K562 (cell line): ENCODE results near the gene BCKDHB.

Experiments
- BHLHE40 ChIP-seq: IDR thresholded peaks from 2 replicates; pipeline ENCODE4 v1.6.1; 2011; ENCODE audit warnings: low read length, improper control_type of control experiment
- RAD21 ChIP-seq, 2 experiments: fragments of 250-450 bp in 1 of 2; fragments of 450-650 bp in 1 of 2; sonication (Bioruptor Pico) in 1 of 2; formaldehyde crosslinking in 1 of 2; IDR thresholded peaks in 1 of 2; conservative IDR thresholded peaks in 1 of 2; 2 replicates each; pipeline versions ENCODE4 v1.4.0 to v1.8.0; 2020 to 2022; ENCODE audit warnings: mild to moderate bottlenecking in 2 of 2, moderate library complexity in 1 of 2
- TBP ChIP-seq: optimal IDR thresholded peaks from 2 replicates; pipeline ENCODE3; 2011; ENCODE audit warnings: low read depth, low read length, improper control_type of control experiment
- TF ChIP-seq, protein P1 (sequence below): fragments of 200-600 bp; sonication (generic); IDR thresholded peaks from one replicate; pipeline ENCODE4 v1.6.1; 2012; ENCODE audit warnings: mild to moderate bottlenecking, low read depth, low read length, inconsistent platforms
- TF ChIP-seq, protein P2 (sequence below): sonication (generic); formaldehyde crosslinking; IDR thresholded peaks from 2 replicates; pipeline ENCODE4 v1.5.0; 2020; ENCODE audit warnings: missing genetic modification reagents

DNA sequence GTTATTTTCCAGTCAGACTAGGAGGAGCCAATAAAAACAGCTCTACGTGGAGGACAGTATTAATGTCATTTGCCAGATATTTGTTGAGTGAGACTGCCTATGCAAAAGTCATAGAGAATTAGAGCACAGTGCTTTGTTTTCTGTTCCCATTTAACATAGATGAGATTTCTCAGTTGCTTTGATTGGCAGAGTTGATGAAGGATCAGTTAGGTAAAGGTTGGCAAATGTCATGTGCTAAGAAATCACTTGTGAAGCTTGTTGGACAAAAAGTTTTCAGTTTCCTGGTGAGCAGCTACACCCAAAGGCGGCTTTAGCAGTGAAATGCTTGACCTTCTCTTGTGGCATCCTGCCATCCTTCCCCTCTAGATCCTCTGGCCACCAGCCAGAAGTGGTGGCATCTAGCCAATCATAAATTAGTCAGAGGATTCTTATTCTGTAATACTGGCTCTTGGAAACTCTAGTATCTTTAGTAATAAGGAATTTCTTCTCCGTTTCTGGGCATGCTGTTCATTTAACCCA is 37.0 kb downstream of the BCKDHB start:
- no peak for TF ChIP-seq TBP
- TF ChIP-seq RAD21 (CRISPR knock-in tag; conservative IDR thresholded peaks at IDR 0.05 in 1 of 2, IDR thresholded peaks at IDR 0.05 in 1 of 2) = no peak
- TF ChIP-seq, protein P1, sequence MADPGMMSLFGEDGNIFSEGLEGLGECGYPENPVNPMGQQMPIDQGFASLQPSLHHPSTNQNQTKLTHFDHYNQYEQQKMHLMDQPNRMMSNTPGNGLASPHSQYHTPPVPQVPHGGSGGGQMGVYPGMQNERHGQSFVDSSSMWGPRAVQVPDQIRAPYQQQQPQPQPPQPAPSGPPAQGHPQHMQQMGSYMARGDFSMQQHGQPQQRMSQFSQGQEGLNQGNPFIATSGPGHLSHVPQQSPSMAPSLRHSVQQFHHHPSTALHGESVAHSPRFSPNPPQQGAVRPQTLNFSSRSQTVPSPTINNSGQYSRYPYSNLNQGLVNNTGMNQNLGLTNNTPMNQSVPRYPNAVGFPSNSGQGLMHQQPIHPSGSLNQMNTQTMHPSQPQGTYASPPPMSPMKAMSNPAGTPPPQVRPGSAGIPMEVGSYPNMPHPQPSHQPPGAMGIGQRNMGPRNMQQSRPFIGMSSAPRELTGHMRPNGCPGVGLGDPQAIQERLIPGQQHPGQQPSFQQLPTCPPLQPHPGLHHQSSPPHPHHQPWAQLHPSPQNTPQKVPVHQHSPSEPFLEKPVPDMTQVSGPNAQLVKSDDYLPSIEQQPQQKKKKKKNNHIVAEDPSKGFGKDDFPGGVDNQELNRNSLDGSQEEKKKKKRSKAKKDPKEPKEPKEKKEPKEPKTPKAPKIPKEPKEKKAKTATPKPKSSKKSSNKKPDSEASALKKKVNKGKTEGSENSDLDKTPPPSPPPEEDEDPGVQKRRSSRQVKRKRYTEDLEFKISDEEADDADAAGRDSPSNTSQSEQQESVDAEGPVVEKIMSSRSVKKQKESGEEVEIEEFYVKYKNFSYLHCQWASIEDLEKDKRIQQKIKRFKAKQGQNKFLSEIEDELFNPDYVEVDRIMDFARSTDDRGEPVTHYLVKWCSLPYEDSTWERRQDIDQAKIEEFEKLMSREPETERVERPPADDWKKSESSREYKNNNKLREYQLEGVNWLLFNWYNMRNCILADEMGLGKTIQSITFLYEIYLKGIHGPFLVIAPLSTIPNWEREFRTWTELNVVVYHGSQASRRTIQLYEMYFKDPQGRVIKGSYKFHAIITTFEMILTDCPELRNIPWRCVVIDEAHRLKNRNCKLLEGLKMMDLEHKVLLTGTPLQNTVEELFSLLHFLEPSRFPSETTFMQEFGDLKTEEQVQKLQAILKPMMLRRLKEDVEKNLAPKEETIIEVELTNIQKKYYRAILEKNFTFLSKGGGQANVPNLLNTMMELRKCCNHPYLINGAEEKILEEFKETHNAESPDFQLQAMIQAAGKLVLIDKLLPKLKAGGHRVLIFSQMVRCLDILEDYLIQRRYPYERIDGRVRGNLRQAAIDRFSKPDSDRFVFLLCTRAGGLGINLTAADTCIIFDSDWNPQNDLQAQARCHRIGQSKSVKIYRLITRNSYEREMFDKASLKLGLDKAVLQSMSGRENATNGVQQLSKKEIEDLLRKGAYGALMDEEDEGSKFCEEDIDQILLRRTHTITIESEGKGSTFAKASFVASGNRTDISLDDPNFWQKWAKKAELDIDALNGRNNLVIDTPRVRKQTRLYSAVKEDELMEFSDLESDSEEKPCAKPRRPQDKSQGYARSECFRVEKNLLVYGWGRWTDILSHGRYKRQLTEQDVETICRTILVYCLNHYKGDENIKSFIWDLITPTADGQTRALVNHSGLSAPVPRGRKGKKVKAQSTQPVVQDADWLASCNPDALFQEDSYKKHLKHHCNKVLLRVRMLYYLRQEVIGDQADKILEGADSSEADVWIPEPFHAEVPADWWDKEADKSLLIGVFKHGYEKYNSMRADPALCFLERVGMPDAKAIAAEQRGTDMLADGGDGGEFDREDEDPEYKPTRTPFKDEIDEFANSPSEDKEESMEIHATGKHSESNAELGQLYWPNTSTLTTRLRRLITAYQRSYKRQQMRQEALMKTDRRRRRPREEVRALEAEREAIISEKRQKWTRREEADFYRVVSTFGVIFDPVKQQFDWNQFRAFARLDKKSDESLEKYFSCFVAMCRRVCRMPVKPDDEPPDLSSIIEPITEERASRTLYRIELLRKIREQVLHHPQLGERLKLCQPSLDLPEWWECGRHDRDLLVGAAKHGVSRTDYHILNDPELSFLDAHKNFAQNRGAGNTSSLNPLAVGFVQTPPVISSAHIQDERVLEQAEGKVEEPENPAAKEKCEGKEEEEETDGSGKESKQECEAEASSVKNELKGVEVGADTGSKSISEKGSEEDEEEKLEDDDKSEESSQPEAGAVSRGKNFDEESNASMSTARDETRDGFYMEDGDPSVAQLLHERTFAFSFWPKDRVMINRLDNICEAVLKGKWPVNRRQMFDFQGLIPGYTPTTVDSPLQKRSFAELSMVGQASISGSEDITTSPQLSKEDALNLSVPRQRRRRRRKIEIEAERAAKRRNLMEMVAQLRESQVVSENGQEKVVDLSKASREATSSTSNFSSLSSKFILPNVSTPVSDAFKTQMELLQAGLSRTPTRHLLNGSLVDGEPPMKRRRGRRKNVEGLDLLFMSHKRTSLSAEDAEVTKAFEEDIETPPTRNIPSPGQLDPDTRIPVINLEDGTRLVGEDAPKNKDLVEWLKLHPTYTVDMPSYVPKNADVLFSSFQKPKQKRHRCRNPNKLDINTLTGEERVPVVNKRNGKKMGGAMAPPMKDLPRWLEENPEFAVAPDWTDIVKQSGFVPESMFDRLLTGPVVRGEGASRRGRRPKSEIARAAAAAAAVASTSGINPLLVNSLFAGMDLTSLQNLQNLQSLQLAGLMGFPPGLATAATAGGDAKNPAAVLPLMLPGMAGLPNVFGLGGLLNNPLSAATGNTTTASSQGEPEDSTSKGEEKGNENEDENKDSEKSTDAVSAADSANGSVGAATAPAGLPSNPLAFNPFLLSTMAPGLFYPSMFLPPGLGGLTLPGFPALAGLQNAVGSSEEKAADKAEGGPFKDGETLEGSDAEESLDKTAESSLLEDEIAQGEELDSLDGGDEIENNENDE = no peak
- TF ChIP-seq, protein P2, sequence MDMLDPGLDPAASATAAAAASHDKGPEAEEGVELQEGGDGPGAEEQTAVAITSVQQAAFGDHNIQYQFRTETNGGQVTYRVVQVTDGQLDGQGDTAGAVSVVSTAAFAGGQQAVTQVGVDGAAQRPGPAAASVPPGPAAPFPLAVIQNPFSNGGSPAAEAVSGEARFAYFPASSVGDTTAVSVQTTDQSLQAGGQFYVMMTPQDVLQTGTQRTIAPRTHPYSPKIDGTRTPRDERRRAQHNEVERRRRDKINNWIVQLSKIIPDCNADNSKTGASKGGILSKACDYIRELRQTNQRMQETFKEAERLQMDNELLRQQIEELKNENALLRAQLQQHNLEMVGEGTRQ = no peak
- TF ChIP-seq BHLHE40 = no peak
